MM.1S (cell line): ENCODE measurements around the gene ASPHD2.

Experiments used
- DNase-seq: peaks from one replicate; pipeline ENCODE4 v3.0.0-alpha.2; 2015
- H2AFZ ChIP-seq: fragments of 300-600 bp; sonication (generic); 2 replicates; pipeline ENCODE4 v1.6.0; 2016; ENCODE audit warnings: antibody characterized with exemption, low read length
- H3F3A ChIP-seq: fragments of 300-600 bp; sonication (generic); 2 replicates; pipeline ENCODE4 v1.6.1; 2016; ENCODE audit warnings: mild to moderate bottlenecking, antibody characterized with exemption, low read length, moderate library complexity, mixed read lengths; ENCODE audit not compliant: insufficient read depth
- H3K27ac ChIP-seq: fragments of 300-600 bp; sonication (generic); 2 replicates; pipeline ENCODE4 v1.5.1; 2016; ENCODE audit warnings: mild to moderate bottlenecking, low read length
- H3K27me3 ChIP-seq: fragments of 300-600 bp; sonication (generic); replicated peaks from 2 replicates; pipeline ENCODE4 v1.6.0; 2016; ENCODE audit warnings: low read length; ENCODE audit not compliant: insufficient read depth
- H3K36me3 ChIP-seq: fragments of 300-600 bp; sonication (generic); replicated peaks from 2 replicates; pipeline ENCODE4 v1.6.1; 2016; ENCODE audit warnings: mild to moderate bottlenecking, low read length, mixed read lengths; ENCODE audit not compliant: insufficient read depth
- H3K4me1 ChIP-seq: fragments of 300-600 bp; sonication (generic); 2 replicates; pipeline ENCODE4 v1.6.1; 2016; ENCODE audit warnings: low read length, mixed read lengths
- H3K4me2 ChIP-seq: fragments of 300-600 bp; sonication (generic); 2 replicates; pipeline ENCODE4 v1.6.0; 2016; ENCODE audit warnings: low read depth, low read length
- H3K4me3 ChIP-seq: fragments of 300-600 bp; sonication (generic); 2 replicates; pipeline ENCODE4 v1.5.1; 2016; ENCODE audit warnings: low read length, mixed read lengths
- H3K79me2 ChIP-seq: fragments of 300-600 bp; sonication (generic); 2 replicates; pipeline ENCODE4 v1.6.1; 2016; ENCODE audit warnings: mixed run types, low read length, mixed read lengths
- H3K9ac ChIP-seq: fragments of 300-600 bp; sonication (generic); 2 replicates; pipeline ENCODE4 v1.6.1; 2016; ENCODE audit warnings: low read length, mixed read lengths
- H3K9me2 ChIP-seq: fragments of 300-600 bp; sonication (generic); replicated peaks from 2 replicates; pipeline ENCODE4 v1.6.1; 2016; ENCODE audit warnings: mild to moderate bottlenecking, low read length, mixed read lengths; ENCODE audit not compliant: insufficient read depth
- H3K9me3 ChIP-seq: fragments of 300-600 bp; sonication (generic); replicated peaks from 2 replicates; pipeline ENCODE4 v1.6.1; 2016; ENCODE audit warnings: mild to moderate bottlenecking, low read length, mixed read lengths; ENCODE audit not compliant: insufficient read depth
- H4K20me1 ChIP-seq: fragments of 300-600 bp; sonication (generic); 2 replicates; pipeline ENCODE4 v1.6.1; 2016; ENCODE audit warnings: mild to moderate bottlenecking, low read length, moderate library complexity, mixed read lengths; ENCODE audit not compliant: insufficient read depth
- EZH2 ChIP-seq: fragments of 300-600 bp; sonication (generic); optimal IDR thresholded peaks from 2 replicates; pipeline ENCODE3; 2017; ENCODE audit warnings: low read depth, mild to moderate bottlenecking, antibody characterized with exemption, low read length, mixed read lengths
- EZH2phosphoT487 ChIP-seq: fragments of 300-600 bp; sonication (generic); IDR thresholded peaks from 2 replicates; pipeline ENCODE4 v1.6.1; 2018; ENCODE audit warnings: antibody characterized with exemption, low read length
- TF ChIP-seq, protein P1 (sequence below): fragments of 300-600 bp; sonication (generic); IDR thresholded peaks from 2 replicates; pipeline ENCODE4 v1.5.1; 2016; ENCODE audit warnings: antibody characterized with exemption, low read length, mixed read lengths

The ASPHD2 gene

DNA sequence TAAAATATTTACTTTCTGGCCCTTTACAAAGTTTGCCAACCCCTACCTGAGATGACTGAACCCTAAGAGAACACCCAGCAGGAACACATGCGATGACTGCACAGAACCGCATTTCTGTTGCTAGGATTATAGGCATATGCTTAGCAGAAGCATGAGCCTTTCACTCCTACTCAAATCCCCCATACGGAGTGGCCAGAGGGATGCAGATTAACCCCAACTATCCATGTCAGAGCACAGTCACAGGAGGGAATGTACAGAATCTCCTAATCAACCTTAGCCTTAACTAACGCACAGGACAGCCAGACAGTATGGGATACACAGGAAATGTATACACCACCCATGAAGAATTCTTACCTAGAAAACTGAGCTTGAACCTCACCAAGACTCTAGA lies 48.3 kb downstream of the ASPHD2 start:
- Histone ChIP-seq H3K27ac (no peak overlapping the region), H3K4me3 (no peak overlapping the region), H3K79me2 (peaks cover 32% of the 10 kb centered on the region), H2AFZ (no peak overlapping the region), H3K4me2 (no peak overlapping the region), H4K20me1 (no peaks in the 10 kb centered on the region), H3K36me3 (no peaks in the 10 kb centered on the region), H3K27me3 (no peaks in the 10 kb centered on the region), H3K4me1 (peaks cover 32% of the 10 kb centered on the region), H3K9me3 (no peaks in the 10 kb centered on the region), H3K9me2 (no peaks in the 10 kb centered on the region), H3K9ac (no peak overlapping the region), H3F3A (peaks cover 5% of the 10 kb centered on the region)
- no peak for DNase-seq
- TF ChIP-seq EZH2phosphoT487 = no peak
- TF ChIP-seq, protein P1, sequence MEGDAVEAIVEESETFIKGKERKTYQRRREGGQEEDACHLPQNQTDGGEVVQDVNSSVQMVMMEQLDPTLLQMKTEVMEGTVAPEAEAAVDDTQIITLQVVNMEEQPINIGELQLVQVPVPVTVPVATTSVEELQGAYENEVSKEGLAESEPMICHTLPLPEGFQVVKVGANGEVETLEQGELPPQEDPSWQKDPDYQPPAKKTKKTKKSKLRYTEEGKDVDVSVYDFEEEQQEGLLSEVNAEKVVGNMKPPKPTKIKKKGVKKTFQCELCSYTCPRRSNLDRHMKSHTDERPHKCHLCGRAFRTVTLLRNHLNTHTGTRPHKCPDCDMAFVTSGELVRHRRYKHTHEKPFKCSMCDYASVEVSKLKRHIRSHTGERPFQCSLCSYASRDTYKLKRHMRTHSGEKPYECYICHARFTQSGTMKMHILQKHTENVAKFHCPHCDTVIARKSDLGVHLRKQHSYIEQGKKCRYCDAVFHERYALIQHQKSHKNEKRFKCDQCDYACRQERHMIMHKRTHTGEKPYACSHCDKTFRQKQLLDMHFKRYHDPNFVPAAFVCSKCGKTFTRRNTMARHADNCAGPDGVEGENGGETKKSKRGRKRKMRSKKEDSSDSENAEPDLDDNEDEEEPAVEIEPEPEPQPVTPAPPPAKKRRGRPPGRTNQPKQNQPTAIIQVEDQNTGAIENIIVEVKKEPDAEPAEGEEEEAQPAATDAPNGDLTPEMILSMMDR = no peak
- no peak for TF ChIP-seq EZH2

- peaks cover 45% of the 10 kb centered on the region for H3K79me2 ChIP-seq
- H4K20me1 ChIP-seq = no peaks in the 10 kb centered on the region
- peak overlapping the region; percentile 48 for H3K4me2 ChIP-seq
- H3K4me3 ChIP-seq = 0 out of 2 replicates have a peak overlapping the region, but pooled peaks have one; percentile 9
- TF ChIP-seq EZH2 = no peak
- TF ChIP-seq, protein P1 = 0 out of 2 replicates have a peak, but pooled peaks have one; percentile 11
- no peak for TF ChIP-seq EZH2phosphoT487
- no peaks in the 10 kb centered on the region for H3K36me3 ChIP-seq
- H3K27ac ChIP-seq = peak overlapping the region; percentile 10; the same call in 1 of the 2 replicates
- H3K9ac ChIP-seq = peak overlapping the region; percentile 19; the same call in 1 of the 2 replicates
- peaks cover 40% of the 10 kb centered on the region for H3K4me1 ChIP-seq
- no peaks in the 10 kb centered on the region for H3K9me2 ChIP-seq
- DNase-seq = no peak
- H2AFZ ChIP-seq = no peak overlapping the region
- no peaks in the 10 kb centered on the region for H3K27me3 ChIP-seq
- H3F3A ChIP-seq = peaks cover 9% of the 10 kb centered on the region
- no peaks in the 10 kb centered on the region for H3K9me3 ChIP-seq
Measured at GRCh38 chr22:26479043-26479791, 50.2 kb downstream of the ASPHD2 start.

- Histone ChIP-seq H3F3A (peaks cover 17% of the 10 kb centered on the region), H3K4me1 (peaks cover 42% of the 10 kb centered on the region), H3K36me3 (no peaks in the 10 kb centered on the region), H3K4me3 (0 out of 2 replicates have a peak overlapping the region, but pooled peaks have one; percentile 9), H2AFZ (no peak overlapping the region), H3K4me2 (peak overlapping the region; percentile 48), H3K27ac (0 out of 2 replicates have a peak overlapping the region, but pooled peaks have one; percentile 10), H4K20me1 (no peaks in the 10 kb centered on the region), H3K27me3 (no peaks in the 10 kb centered on the region), H3K9me3 (no peaks in the 10 kb centered on the region), H3K79me2 (peaks cover 53% of the 10 kb centered on the region), H3K9ac (peak overlapping the region; percentile 19; the same call in 1 of the 2 replicates), H3K9me2 (no peaks in the 10 kb centered on the region)
- TF ChIP-seq EZH2phosphoT487 = no peak
- TF ChIP-seq, protein P1 = no peak
- DNase-seq = no peak
Measured at GRCh38 chr22:26479792-26480610, 50.9 kb downstream of the ASPHD2 start.
